Measurements from ENCODE around the gene ACAN.

The ACAN gene

DNA sequence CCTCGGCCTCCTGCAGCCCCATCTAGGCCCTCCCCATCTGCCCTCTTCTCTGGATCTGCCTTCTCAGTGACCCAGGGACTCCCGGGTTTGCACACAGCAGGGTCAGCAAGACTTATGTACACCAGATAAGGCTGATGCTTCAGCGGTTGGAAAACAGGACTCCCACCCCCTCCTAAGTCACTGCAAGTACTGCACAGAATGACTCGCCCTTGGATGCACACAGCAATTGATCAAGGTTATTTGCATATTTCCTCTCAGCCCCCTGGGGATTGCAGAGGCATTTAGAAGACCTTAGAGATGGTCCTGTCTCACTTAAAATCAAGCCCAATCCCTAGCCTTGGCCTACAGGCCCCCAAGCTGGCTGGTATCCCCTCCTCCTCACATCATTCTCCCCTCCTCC lies 8.9 kb downstream of the ACAN start:
- Histone ChIP-seq H3K4ac (ENCODE audit: low read depth, low read length) (no peak overlapping the region), H2BK12ac (ENCODE audit: low read length) (peak overlapping the region; percentile 76), H3K36me3 (ENCODE audit: control insufficient read depth in 1 of 2, insufficient read depth in 2 of 2, low read length in 2 of 2) (no peaks in the 10 kb centered on the region), H3K4me3 (ENCODE audit: low read depth, low read length) (no peak overlapping the region), H3K4me2 (ENCODE audit: low read length) (no peak overlapping the region), H4K12ac (ENCODE audit: low read depth, low read length) (no peak overlapping the region), H2AK5ac (ENCODE audit: low read length) (peak overlapping the region; percentile 89), H2BK120ac (ENCODE audit: insufficient read depth, low read length, poor library complexity) (peak overlapping the region; percentile 48), H4K8ac (ENCODE audit: low read depth, low read length) (no peak overlapping the region), H2AFZ (ENCODE audit: insufficient read depth, low read length, poor library complexity) (no peak overlapping the region), H3K18ac (ENCODE audit: low read length) (peak overlapping the region; percentile 14), H3K27ac (ENCODE audit: low read depth, low read length) (no peak overlapping the region), H3K14ac (ENCODE audit: low read length) (peak overlapping the region; percentile 40), H3K79me1 (ENCODE audit: low read length) (peaks cover 22% of the 10 kb centered on the region), H3K23ac (ENCODE audit: low read length) (no peak overlapping the region), H3K79me2 (ENCODE audit: control insufficient read depth, insufficient read depth, low read length, poor library complexity) (no peaks in the 10 kb centered on the region), H3K9me3 (ENCODE audit: insufficient read depth, low read depth, low read length) (peaks cover 2% of the 10 kb centered on the region), H3K4me1 (ENCODE audit: control insufficient read depth in 1 of 2, insufficient read depth in 2 of 2, low read length in 2 of 2) (peaks cover 40% of the 10 kb centered on the region in 2 experiments), H3K27me3 (ENCODE audit: insufficient read depth, low read length) (no peaks in the 10 kb centered on the region), H3K9ac (ENCODE audit: low read length) (no peak overlapping the region), H4K91ac (ENCODE audit: low read depth, low read length) (peak overlapping the region; percentile 79), H2BK5ac (ENCODE audit: low read depth, low read length, poor library complexity) (no peak overlapping the region)
- no peak for DNase-seq
- no CpG with 5 or more reads among the region's 4 CpGs for WGBS (ENCODE audit: extremely low coverage, insufficient coverage, insufficient read length)

DNA sequence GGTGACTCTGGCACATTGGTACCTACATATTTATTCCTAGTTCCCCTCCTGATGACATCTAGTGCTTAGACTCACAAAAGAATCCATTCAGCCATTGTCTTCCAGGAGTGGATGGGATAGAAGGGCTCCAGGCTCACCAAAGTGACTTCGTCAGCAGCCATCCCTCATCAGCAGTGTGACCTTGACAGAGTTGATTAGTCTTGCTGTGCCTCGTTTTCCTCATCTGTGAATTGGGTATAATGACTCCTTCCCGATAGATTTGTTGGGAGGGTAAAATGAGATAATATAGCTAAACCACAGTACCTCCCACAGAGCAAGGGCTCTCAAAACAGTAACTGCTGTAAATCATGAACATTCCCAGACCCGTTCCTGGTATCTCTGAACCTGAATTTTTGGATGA lies 10.7 kb downstream of the ACAN start:
- no CpG with 5 or more reads among the region's 4 CpGs for WGBS (ENCODE audit: extremely low coverage, insufficient coverage, insufficient read length)

DNA sequence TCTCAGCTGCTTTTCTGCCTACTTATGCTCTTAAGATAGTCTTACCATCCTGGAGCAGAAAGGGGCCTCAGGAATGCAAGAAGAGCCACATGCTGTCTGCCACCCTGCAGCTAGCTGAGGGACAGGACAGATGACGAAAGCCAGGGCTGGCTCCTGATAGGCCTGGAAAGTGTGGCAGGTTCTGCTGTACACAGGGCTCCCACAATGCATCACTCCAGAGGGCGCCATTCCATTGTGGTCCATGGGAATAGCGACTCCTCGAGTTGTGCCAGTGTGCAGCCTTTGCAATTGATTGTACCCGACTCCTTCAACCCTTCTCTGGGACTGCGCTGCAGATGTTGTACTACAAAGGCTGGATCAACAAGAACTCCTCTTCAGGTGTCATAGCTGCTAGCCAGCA lies 11.2 kb downstream of the ACAN start:
- no peak overlapping the region for H2AK5ac ChIP-seq (ENCODE audit: low read length)
- H3K4me2 ChIP-seq (ENCODE audit: low read length): no peak overlapping the region
- peaks cover 3% of the 10 kb centered on the region for H3K9me3 ChIP-seq (ENCODE audit: insufficient read depth, low read depth, low read length)
- no peaks in the 10 kb centered on the region for H3K27me3 ChIP-seq (ENCODE audit: insufficient read depth, low read length)
- no peak overlapping the region for H3K23ac ChIP-seq (ENCODE audit: low read length)
- no peak overlapping the region for H3K9ac ChIP-seq (ENCODE audit: low read length)
- H3K27ac ChIP-seq (ENCODE audit: low read depth, low read length): no peak overlapping the region
- H2BK5ac ChIP-seq (ENCODE audit: low read depth, low read length, poor library complexity): no peak overlapping the region
- H3K4ac ChIP-seq (ENCODE audit: low read depth, low read length): no peak overlapping the region
- H3K79me1 ChIP-seq (ENCODE audit: low read length): peaks cover 22% of the 10 kb centered on the region
- WGBS (ENCODE audit: extremely low coverage, insufficient coverage, insufficient read length): no CpG with 5 or more reads among the region's 6 CpGs
- peaks cover 32 to 33% of the 10 kb centered on the region in 2 experiments for H3K4me1 ChIP-seq (ENCODE audit: control insufficient read depth in 1 of 2, insufficient read depth in 2 of 2, low read length in 2 of 2)
- H4K91ac ChIP-seq (ENCODE audit: low read depth, low read length): peak overlapping the region; percentile 3
- H2BK120ac ChIP-seq (ENCODE audit: insufficient read depth, low read length, poor library complexity): no peak overlapping the region
- no peaks in the 10 kb centered on the region for H3K36me3 ChIP-seq (ENCODE audit: control insufficient read depth in 1 of 2, insufficient read depth in 2 of 2, low read length in 2 of 2)
- H2BK12ac ChIP-seq (ENCODE audit: low read length): no peak overlapping the region
- no peak for DNase-seq
- H4K8ac ChIP-seq (ENCODE audit: low read depth, low read length): no peak overlapping the region
- no peak overlapping the region for H3K14ac ChIP-seq (ENCODE audit: low read length)
- no peak overlapping the region for H4K12ac ChIP-seq (ENCODE audit: low read depth, low read length)
- H3K4me3 ChIP-seq (ENCODE audit: low read depth, low read length): no peak overlapping the region
- no peaks in the 10 kb centered on the region for H3K79me2 ChIP-seq (ENCODE audit: control insufficient read depth, insufficient read depth, low read length, poor library complexity)
- H2AFZ ChIP-seq (ENCODE audit: insufficient read depth, low read length, poor library complexity): no peak overlapping the region
- no peak overlapping the region for H3K18ac ChIP-seq (ENCODE audit: low read length)

More for the DNA sequence above, 10.7 kb downstream of the ACAN start:
- no peak overlapping the region for H4K12ac ChIP-seq (ENCODE audit: low read depth, low read length)
- peak overlapping the region; percentile 2 for H3K18ac ChIP-seq (ENCODE audit: low read length)
- H3K36me3 ChIP-seq (ENCODE audit: control insufficient read depth in 1 of 2, insufficient read depth in 2 of 2, low read length in 2 of 2): no peaks in the 10 kb centered on the region
- no peak overlapping the region for H2BK5ac ChIP-seq (ENCODE audit: low read depth, low read length, poor library complexity)
- peaks cover 2% of the 10 kb centered on the region for H3K9me3 ChIP-seq (ENCODE audit: insufficient read depth, low read depth, low read length)
- H2BK120ac ChIP-seq (ENCODE audit: insufficient read depth, low read length, poor library complexity): no peak overlapping the region
- H2BK12ac ChIP-seq (ENCODE audit: low read length): no peak overlapping the region
- H2AK5ac ChIP-seq (ENCODE audit: low read length): peak overlapping the region; percentile 82
- no peak overlapping the region for H3K4me2 ChIP-seq (ENCODE audit: low read length)
- H4K91ac ChIP-seq (ENCODE audit: low read depth, low read length): peak overlapping the region; percentile 74
- no peaks in the 10 kb centered on the region for H3K27me3 ChIP-seq (ENCODE audit: insufficient read depth, low read length)
- H3K14ac ChIP-seq (ENCODE audit: low read length): peak overlapping the region; percentile 70
- no peak overlapping the region for H2AFZ ChIP-seq (ENCODE audit: insufficient read depth, low read length, poor library complexity)
- H4K8ac ChIP-seq (ENCODE audit: low read depth, low read length): peak overlapping the region; percentile 49
- H3K79me2 ChIP-seq (ENCODE audit: control insufficient read depth, insufficient read depth, low read length, poor library complexity): no peaks in the 10 kb centered on the region
- peaks cover 36 to 38% of the 10 kb centered on the region in 2 experiments for H3K4me1 ChIP-seq (ENCODE audit: control insufficient read depth in 1 of 2, insufficient read depth in 2 of 2, low read length in 2 of 2)
- no peak overlapping the region for H3K27ac ChIP-seq (ENCODE audit: low read depth, low read length)
- H3K79me1 ChIP-seq (ENCODE audit: low read length): peaks cover 22% of the 10 kb centered on the region
- DNase-seq: no peak
- no peak overlapping the region for H3K23ac ChIP-seq (ENCODE audit: low read length)
- H3K9ac ChIP-seq (ENCODE audit: low read length): no peak overlapping the region
- H3K4me3 ChIP-seq (ENCODE audit: low read depth, low read length): no peak overlapping the region
- peak overlapping the region; percentile 49 for H3K4ac ChIP-seq (ENCODE audit: low read depth, low read length)

DNA sequence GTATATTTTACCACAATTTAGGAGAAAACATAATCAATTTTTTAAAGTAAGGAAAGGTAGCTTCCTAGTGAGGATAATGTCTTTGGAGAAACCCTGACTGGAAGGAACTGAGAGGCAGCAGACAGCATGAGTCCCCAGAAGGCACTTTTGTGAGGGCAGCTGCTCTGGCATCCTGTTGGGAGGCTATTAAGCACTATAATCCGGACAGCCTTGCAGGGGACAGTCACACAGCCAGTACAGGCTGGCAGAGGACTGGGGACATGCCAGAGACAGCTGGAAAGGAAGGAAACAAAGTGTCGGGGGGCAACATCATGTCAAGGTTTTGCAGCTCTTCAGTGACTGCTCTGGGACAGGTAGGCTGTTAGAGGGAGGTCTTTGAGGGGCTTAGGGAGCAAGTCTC lies 15.7 kb downstream of the ACAN start:
- Histone ChIP-seq H3K79me1 (ENCODE audit: low read length) (peaks cover 2% of the 10 kb centered on the region), H3K4me3 (ENCODE audit: low read depth, low read length) (no peak overlapping the region), H3K4me2 (ENCODE audit: low read length) (no peak overlapping the region), H3K18ac (ENCODE audit: low read length) (no peak overlapping the region), H3K27ac (ENCODE audit: low read depth, low read length) (no peak overlapping the region), H3K4ac (ENCODE audit: low read depth, low read length) (no peak overlapping the region), H2BK12ac (ENCODE audit: low read length) (no peak overlapping the region), H4K12ac (ENCODE audit: low read depth, low read length) (no peak overlapping the region), H3K9ac (ENCODE audit: low read length) (no peak overlapping the region), H3K27me3 (ENCODE audit: insufficient read depth, low read length) (no peaks in the 10 kb centered on the region), H3K4me1 (ENCODE audit: control insufficient read depth in 1 of 2, insufficient read depth in 2 of 2, low read length in 2 of 2) (peaks cover 1 to 6% of the 10 kb centered on the region in 2 experiments), H2BK5ac (ENCODE audit: low read depth, low read length, poor library complexity) (no peak overlapping the region), H2BK120ac (ENCODE audit: insufficient read depth, low read length, poor library complexity) (no peak overlapping the region), H3K9me3 (ENCODE audit: insufficient read depth, low read depth, low read length) (peaks cover 3% of the 10 kb centered on the region), H2AK5ac (ENCODE audit: low read length) (no peak overlapping the region), H2AFZ (ENCODE audit: insufficient read depth, low read length, poor library complexity) (no peak overlapping the region), H4K8ac (ENCODE audit: low read depth, low read length) (no peak overlapping the region), H3K14ac (ENCODE audit: low read length) (no peak overlapping the region), H3K36me3 (ENCODE audit: control insufficient read depth in 1 of 2, insufficient read depth in 2 of 2, low read length in 2 of 2) (no peaks in the 10 kb centered on the region), H3K23ac (ENCODE audit: low read length) (no peak overlapping the region), H3K79me2 (ENCODE audit: control insufficient read depth, insufficient read depth, low read length, poor library complexity) (no peaks in the 10 kb centered on the region), H4K91ac (ENCODE audit: low read depth, low read length) (no peak overlapping the region)
- DNase-seq: no peak
- WGBS (ENCODE audit: extremely low coverage, insufficient coverage, insufficient read length): no CpG with 5 or more reads among the region's 2 CpGs

Data from trophoblast cell (in vitro differentiated cells and primary cell).